ENCODE measurements around the gene ARVCF.
"Not testable (repeated sequence)": the region's sequence is repeated elsewhere in the genome, so short reads cannot be mapped to it uniquely, and the experiment has no call there.

ARVCF gene

DNA sequence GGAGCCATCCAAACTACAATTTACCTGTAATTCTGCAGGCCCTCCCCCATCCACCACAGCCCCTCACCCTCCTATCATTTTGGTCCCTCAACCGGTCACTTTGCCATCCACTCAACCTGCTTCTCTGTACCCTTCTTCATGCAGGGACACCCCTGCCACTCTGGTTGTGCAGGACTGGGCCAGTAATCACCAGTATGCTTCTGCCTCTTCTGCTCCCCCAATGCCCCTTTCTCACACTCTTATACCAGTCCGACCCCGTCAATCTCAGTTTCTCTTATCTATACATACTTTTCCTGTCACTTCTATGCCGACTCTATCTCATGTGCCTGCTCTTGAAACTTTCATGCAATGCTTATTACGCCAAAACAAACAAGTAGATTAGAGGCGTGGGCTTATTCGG is 80.1 kb downstream of the ARVCF start:
- no peak for DNase-seq (ENCODE audit: low spot score)

DNA sequence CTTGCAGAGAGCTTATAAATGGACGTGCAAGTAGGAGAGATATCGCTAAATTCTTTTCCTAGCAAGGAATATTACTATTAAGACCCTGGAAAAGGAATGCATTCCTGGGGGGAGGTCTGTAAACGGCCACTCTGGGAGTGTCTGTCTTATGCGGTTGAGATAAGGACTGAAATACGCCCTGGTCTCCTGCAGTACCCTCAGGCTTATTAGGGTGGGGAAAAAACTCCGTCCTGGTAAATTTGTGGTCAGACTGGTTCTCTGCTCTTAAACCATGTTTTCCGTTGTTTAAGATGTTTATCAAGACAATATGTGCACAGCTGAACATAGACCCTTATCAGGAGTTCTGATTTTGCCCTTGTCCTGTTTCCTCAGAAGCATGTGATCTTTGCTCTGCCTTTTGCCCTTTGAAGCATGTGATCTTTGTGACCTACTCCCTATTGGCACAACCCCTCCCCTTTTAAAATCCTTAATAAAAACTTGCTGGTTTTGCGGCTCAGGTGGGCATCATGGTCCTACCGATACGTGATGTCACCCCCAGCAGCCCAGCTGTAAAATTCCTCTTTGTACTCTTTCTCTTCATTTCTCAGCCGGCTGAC is 81.4 kb downstream of the ARVCF start:
- not testable (repeated sequence) for DNase-seq (ENCODE audit: low spot score)

DNA sequence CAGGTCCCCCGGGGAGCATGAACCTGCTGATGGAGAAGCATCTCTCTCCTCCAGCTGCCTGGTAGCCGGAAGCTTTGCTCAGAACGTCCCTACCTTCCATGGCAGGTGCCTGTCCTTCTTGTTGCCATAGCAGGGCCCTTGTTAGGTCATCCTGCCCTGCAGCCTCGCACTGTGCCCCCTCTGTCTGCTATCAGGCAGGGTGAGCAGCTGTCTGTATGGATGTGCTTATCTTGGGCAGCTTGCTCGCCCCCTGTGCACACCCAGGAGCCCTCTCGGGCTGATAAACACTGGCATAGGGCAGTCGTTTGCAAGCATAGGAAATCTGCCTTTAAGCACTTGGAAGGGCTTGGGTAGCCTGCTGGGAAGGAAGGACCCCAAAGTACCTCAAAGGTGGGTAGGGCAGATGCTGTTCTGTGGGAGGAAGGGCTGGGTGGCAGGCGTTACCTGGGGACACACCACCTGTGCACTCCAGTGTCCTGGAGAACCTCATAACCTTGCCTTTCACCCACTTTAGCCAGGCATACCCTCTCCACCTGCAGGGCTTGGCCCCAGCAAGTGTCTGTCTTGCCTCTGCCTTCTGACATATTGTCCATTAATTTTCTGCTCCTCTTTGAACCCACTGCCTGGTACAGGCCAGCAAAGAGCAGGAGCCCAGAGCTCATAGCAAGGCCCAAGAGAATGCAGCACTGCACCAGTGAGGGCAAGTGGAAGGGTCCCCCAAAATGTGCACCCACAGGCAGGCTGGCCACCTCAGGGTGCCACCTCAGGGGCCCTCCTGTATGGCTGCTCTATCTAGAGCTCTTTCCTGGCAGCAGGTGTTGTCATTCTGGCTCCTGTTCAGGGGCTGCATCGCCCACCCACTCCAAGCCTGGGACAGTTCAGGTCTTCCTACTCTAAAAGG is 83.0 kb downstream of the ARVCF start:
- DNase-seq (ENCODE audit: low spot score) = no peak

DNA sequence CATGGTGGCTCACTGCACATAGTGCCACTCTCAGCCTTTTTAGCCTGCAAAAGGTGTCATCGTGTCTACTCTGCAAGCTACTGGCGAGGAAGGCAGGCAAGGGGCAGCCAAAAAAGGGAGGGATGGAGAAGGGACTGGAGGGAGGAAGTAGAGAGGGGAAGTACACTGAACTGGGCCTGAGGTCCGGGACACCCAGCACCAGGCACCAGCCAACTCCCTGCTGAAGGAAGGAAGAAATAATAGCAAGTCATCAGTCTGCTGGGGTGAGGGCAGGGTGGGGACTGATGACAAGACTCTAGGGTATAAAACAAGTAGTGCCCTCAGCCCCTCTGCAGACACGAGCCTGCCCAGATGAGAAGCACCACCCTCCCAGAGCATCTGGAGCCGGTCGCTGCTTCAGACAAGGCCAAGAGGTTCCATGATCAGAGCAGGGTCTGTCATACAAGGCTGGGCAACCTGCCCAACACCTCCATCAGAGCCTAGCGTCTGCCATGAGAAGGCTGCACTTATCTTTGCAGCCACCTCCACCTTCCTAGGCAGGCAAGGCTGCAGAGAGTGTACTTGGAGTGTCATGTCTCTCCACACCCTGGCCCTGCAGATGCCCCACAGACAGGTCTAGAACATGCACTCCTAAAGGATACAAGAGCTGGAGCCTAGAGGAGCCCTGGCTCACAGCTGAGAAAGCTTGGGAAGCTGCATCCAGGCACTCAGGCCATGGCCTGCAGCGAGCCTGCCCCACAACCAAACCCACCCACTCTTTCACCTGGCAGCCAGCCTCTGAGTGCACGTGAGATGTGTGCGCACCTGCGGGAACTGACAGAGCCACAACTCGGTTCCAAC is 84.0 kb downstream of the ARVCF start:
- DNase-seq (ENCODE audit: low spot score) = no peak

DNA sequence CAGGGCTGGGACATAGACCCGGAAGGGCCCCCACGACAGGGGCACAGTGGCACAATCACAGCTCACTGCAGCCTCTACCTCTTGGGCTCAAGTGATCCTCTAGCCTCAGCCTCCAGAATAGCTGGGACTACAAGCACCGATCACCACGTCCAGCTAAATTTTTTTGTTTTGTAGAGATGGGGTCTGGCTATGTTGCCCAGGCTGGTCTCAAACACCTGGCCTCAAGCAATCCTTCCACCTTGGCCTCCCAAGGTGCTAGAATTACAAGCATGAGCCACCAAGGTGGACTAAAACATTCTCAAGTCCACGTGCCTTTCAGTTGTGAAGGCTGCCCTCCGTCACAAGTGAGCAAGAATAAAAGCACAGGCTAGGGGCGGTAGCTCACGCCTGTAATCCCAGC is 85.1 kb downstream of the ARVCF start:
- DNase-seq (ENCODE audit: low spot score) = no peak

DNA sequence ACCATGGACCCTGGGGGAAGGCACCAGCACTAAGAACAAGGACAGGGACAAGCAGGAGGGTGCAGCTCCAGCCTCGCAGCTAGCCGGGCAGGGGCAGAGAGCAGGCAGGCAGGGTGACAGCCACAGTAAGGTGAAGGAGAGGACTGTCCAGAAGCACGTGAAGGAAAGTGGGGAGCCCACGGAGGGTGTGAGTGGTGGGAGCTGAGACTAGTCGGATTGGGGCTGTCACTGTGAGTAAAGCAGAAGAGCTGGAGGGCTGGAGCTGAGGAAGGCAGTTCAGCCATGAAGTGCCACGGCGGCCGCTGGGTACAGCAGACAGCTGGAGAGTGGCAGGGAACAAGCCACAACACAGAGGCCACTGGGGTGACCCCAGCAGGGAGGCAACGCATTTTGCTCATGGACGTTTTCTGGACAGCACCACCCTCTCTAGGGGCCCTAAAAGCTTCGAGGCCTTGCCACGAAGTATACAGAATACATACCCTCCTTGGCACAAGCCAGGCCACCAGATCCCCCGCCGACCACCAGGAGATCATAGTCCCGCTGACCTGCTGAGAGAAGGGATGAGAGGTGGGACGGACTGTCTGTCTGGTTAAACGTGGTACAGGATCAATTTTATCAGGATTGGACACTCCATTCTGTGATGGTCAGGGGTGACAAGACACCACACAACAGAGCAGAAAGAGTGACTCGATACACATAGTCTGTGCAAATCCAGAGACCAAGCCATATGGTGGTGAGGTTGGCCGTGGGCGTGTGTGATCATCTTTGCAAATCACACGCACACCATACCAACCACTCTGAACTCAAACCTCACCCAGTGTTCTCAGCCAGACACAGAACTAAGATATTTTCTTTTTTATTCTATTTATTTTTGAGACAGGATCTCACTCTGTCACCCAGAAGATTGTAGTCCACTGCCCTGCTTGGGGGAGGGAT is 85.8 kb downstream of the ARVCF start:
- no peak for DNase-seq (ENCODE audit: low spot score)

DNA sequence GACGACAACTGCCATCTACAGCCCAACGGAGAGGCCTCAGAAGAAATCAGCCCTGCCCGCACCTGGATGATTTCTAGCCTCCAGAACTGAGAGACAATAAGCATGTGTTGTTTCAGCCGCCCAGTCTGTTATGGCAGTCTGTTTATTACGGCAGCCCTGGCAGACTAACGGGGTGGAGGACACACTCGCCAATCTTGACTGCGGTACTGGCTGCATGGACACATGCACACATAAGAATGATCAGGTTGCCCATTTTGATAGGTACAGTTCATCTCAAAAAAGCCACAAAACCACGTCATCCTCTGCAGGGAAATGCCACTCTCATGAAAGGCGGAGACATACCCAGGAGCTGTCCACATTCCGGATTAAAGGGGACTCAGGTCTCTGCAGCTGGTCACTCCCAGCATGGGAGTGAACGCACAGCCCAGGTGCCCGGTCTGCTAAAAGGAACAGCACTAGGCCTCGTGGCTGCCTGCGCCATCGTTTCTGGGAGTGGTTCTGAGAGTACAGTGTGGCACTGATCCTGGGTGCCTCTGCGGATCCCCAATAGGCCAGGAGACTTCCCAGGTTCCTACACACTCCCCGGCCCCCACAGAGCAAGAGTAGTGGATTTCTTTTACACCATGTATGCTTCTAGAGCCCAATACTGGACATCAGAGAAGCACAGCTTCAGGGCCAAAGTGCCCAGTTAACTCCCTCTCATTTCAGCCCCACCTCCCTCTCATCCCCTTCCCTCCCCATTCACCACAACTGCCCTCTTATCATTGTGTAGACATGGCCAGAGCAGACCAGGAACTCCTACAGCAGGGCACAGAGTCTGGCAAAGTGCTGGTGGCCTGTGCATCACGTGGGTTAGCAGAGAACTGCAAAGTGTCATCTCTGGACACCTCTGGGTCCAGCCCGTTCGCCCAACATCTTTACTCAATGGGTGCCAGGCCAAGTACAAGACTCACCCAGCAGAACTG is 86.8 kb downstream of the ARVCF start:
- DNase-seq (ENCODE audit: low spot score) = no peak

DNA sequence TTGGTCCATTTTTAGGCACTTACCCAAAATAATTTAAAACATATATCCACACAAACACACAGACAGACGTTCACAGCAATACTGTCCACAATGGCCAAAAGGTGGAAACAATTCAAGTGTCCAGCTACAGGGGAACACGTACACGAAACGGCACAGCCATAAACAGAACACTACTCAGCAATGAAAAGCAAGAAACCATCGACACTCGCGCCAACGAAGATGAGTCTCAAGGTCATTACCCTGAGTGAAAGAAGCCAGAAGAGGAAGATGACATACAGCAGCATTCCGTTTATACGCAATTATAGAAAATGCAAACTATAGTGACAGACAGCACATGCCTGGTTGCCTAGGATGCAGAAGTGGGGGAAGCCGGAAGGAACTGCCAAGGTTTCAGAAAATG is 88.4 kb downstream of the ARVCF start:
- DNase-seq (ENCODE audit: low spot score) = no peak

DNA sequence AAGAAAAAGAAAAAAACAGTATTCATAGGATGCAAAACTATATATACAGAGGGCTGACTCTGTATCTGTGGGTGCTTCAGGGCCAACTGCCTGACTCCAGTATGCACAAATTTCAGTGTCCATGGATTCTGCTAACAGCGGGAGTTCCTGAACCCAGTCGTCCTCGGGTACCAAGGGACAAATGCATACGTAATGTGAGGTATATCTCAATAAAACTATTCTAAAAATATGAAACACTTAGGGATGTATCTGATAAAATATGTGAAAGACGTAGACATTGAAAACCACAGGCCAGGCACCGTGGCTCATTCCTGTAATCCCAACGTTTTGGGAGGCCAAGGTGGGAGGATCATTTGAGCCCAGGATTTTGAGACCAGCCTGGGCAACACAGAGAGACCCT is 88.9 kb downstream of the ARVCF start:
- no peak for DNase-seq (ENCODE audit: low spot score)

DNA sequence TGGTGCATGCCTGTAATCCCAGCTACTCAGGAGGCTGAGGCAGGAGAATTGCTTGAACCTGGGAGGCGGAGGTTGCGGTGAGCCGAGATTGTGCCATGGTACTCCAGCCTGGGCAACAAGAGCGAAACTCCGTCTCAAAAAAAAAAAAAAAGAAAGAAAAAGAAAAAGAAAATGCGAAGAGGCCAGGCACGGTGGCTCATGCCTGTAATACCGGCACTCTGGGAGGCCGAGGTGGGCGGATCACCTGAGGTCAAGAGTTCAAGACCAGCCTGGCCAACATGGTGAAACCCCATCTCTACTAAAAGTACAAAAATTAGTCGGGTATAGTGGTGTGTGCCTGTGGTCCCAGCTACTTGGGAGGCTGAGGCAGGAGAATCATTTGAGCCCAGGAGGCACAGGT is 90.6 kb downstream of the ARVCF start:
- not testable (repeated sequence) for DNase-seq (ENCODE audit: low spot score)

DNA sequence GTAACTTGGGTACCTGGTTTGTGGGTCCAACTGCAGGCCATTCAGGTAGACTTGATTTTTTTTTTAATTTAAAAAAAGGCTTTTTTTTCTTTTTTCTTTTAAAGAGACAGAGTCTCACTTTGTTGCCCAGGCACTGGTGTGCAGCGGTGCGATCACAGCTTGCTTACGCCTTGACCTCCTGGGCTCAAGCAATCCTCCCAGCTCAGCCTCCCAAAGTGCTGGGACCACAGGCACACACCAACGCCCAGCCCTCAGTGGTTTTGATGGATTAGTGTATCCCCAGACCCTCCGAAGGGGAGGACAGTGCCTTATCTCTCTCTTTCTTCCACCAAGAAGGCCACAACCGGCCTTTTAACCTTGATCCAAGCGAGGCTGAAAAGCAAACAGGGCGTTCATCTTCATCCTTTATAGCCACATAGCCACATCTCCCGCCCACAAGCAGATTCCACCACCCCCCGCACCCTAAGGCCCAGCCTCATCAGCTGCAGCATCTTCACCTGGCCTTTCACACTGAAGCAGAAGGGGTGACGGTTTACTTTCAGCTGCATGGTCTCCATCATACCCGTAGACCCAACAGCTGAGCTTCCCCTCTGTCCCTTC is 92.6 kb downstream of the ARVCF start:
- DNase-seq (ENCODE audit: low spot score) = no peak

DNA sequence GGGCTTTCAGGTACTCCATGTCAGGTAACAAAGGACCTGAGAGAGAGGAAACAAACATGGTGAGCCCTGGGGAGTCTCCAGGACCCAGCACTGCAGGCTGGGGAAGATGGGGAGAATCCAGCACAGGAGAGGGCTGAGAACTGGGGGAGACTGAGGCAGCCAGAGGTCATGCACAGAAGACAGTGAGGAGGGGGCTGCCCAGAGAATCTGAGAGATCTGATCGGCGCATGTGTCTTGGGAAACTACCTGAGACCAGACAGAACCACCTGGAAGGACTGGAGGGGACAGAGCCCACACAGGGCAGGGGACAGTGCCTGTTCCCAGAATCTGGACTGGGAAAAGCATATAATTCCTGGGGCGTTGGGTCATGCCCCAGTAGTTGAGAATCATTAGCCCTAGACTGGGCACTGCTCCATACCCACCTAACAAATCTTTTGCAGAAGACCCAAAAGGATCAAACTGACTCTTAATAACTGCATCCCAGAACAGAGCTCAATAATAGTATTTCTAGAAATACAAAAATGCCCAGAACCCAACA is 95.0 kb downstream of the ARVCF start:
- DNase-seq (ENCODE audit: low spot score) = no peak
